ENCODE data around the gene SLC24A3.

Gene SLC24A3

GRCh38 chr20:19212821-19213502 lies 520 bp downstream of the SLC24A3 start:
- WGBS (ENCODE audit: extremely low coverage, insufficient coverage, insufficient read length): no CpG with 5 or more reads among the region's 58 CpGs
- Histone ChIP-seq H3K9me3 (ENCODE audit: insufficient read depth, low read depth, low read length) (no peaks in the 10 kb centered on the region), H3K4me2 (ENCODE audit: low read length) (peak overlapping the region; percentile 67), H3K14ac (ENCODE audit: low read length) (no peak overlapping the region), H3K23ac (ENCODE audit: low read length) (no peak overlapping the region), H3K36me3 (ENCODE audit: control insufficient read depth in 1 of 2, insufficient read depth in 2 of 2, low read length in 2 of 2) (no peaks in the 10 kb centered on the region), H3K4me1 (ENCODE audit: control insufficient read depth in 1 of 2, insufficient read depth in 2 of 2, low read length in 2 of 2) (peaks cover 11 to 17% of the 10 kb centered on the region in 2 experiments), H3K4me3 (ENCODE audit: low read depth, low read length) (peak overlapping the region; percentile 61), H4K8ac (ENCODE audit: low read depth, low read length) (no peak overlapping the region), H2BK120ac (ENCODE audit: insufficient read depth, low read length, poor library complexity) (no peak overlapping the region), H2BK5ac (ENCODE audit: low read depth, low read length, poor library complexity) (no peak overlapping the region), H2AK5ac (ENCODE audit: low read length) (no peak overlapping the region), H3K27ac (ENCODE audit: low read depth, low read length) (no peak overlapping the region), H3K4ac (ENCODE audit: low read depth, low read length) (no peak overlapping the region), H3K9ac (ENCODE audit: low read length) (no peak overlapping the region), H4K12ac (ENCODE audit: low read depth, low read length) (no peak overlapping the region), H3K79me1 (ENCODE audit: low read length) (peaks cover 1% of the 10 kb centered on the region), H4K91ac (ENCODE audit: low read depth, low read length) (no peak overlapping the region), H3K79me2 (ENCODE audit: control insufficient read depth, insufficient read depth, low read length, poor library complexity) (no peaks in the 10 kb centered on the region), H3K27me3 (ENCODE audit: insufficient read depth, low read length) (peaks cover 15% of the 10 kb centered on the region), H3K18ac (ENCODE audit: low read length) (no peak overlapping the region), H2AFZ (ENCODE audit: insufficient read depth, low read length, poor library complexity) (no peak overlapping the region), H2BK12ac (ENCODE audit: low read length) (no peak overlapping the region)
- DNase-seq: peak; percentile 41 to 65

- Histone ChIP-seq H3K79me1 (ENCODE audit: low read length) (peaks cover 1% of the 10 kb centered on the region), H4K8ac (ENCODE audit: low read depth, low read length) (no peak overlapping the region), H3K79me2 (ENCODE audit: control insufficient read depth, insufficient read depth, low read length, poor library complexity) (no peaks in the 10 kb centered on the region), H3K36me3 (ENCODE audit: control insufficient read depth in 1 of 2, insufficient read depth in 2 of 2, low read length in 2 of 2) (no peaks in the 10 kb centered on the region), H3K4me1 (ENCODE audit: control insufficient read depth in 1 of 2, insufficient read depth in 2 of 2, low read length in 2 of 2) (peaks cover 11 to 14% of the 10 kb centered on the region in 2 experiments), H3K9ac (ENCODE audit: low read length) (no peak overlapping the region), H2AFZ (ENCODE audit: insufficient read depth, low read length, poor library complexity) (no peak overlapping the region), H4K91ac (ENCODE audit: low read depth, low read length) (no peak overlapping the region), H2AK5ac (ENCODE audit: low read length) (no peak overlapping the region), H3K4me2 (ENCODE audit: low read length) (no peak overlapping the region), H3K27me3 (ENCODE audit: insufficient read depth, low read length) (peaks cover 15% of the 10 kb centered on the region), H3K4ac (ENCODE audit: low read depth, low read length) (no peak overlapping the region), H3K23ac (ENCODE audit: low read length) (no peak overlapping the region), H4K12ac (ENCODE audit: low read depth, low read length) (no peak overlapping the region), H3K18ac (ENCODE audit: low read length) (no peak overlapping the region), H2BK120ac (ENCODE audit: insufficient read depth, low read length, poor library complexity) (no peak overlapping the region), H2BK5ac (ENCODE audit: low read depth, low read length, poor library complexity) (no peak overlapping the region), H3K27ac (ENCODE audit: low read depth, low read length) (no peak overlapping the region), H3K14ac (ENCODE audit: low read length) (no peak overlapping the region), H2BK12ac (ENCODE audit: low read length) (no peak overlapping the region), H3K4me3 (ENCODE audit: low read depth, low read length) (no peak overlapping the region), H3K9me3 (ENCODE audit: insufficient read depth, low read depth, low read length) (no peaks in the 10 kb centered on the region)
- no peak for DNase-seq
- no CpG with 5 or more reads among the region's 11 CpGs for WGBS (ENCODE audit: extremely low coverage, insufficient coverage, insufficient read length)
These were observed 1.6 kb downstream of the SLC24A3 start for GRCh38 chr20:19213946-19214490.

- Histone ChIP-seq H2BK5ac (ENCODE audit: low read depth, low read length, poor library complexity) (no peak overlapping the region), H2AFZ (ENCODE audit: insufficient read depth, low read length, poor library complexity) (no peak overlapping the region), H3K36me3 (ENCODE audit: control insufficient read depth in 1 of 2, insufficient read depth in 2 of 2, low read length in 2 of 2) (no peaks in the 10 kb centered on the region), H3K27ac (ENCODE audit: low read depth, low read length) (no peak overlapping the region), H3K79me1 (ENCODE audit: low read length) (no peaks in the 10 kb centered on the region), H4K91ac (ENCODE audit: low read depth, low read length) (no peak overlapping the region), H2BK12ac (ENCODE audit: low read length) (no peak overlapping the region), H3K23ac (ENCODE audit: low read length) (no peak overlapping the region), H3K4me3 (ENCODE audit: low read depth, low read length) (no peak overlapping the region), H4K12ac (ENCODE audit: low read depth, low read length) (no peak overlapping the region), H3K9ac (ENCODE audit: low read length) (no peak overlapping the region), H3K14ac (ENCODE audit: low read length) (no peak overlapping the region), H3K4me1 (ENCODE audit: control insufficient read depth in 1 of 2, insufficient read depth in 2 of 2, low read length in 2 of 2) (no peaks in the 10 kb centered on the region), H3K9me3 (ENCODE audit: insufficient read depth, low read depth, low read length) (no peaks in the 10 kb centered on the region), H3K79me2 (ENCODE audit: control insufficient read depth, insufficient read depth, low read length, poor library complexity) (no peaks in the 10 kb centered on the region), H3K18ac (ENCODE audit: low read length) (no peak overlapping the region), H2AK5ac (ENCODE audit: low read length) (no peak overlapping the region), H3K4me2 (ENCODE audit: low read length) (no peak overlapping the region), H3K4ac (ENCODE audit: low read depth, low read length) (no peak overlapping the region), H3K27me3 (ENCODE audit: insufficient read depth, low read length) (peaks cover 3% of the 10 kb centered on the region), H4K8ac (ENCODE audit: low read depth, low read length) (no peak overlapping the region), H2BK120ac (ENCODE audit: insufficient read depth, low read length, poor library complexity) (no peak overlapping the region)
- DNase-seq: no peak
- WGBS (ENCODE audit: extremely low coverage, insufficient coverage, insufficient read length): no CpG with 5 or more reads among the region's 2 CpGs
These were observed 6.0 kb downstream of the SLC24A3 start for GRCh38 chr20:19218411-19218810.

- Histone ChIP-seq H2BK12ac (ENCODE audit: low read length) (no peak overlapping the region), H3K14ac (ENCODE audit: low read length) (no peak overlapping the region), H3K9ac (ENCODE audit: low read length) (no peak overlapping the region), H3K27me3 (ENCODE audit: insufficient read depth, low read length) (no peaks in the 10 kb centered on the region), H3K27ac (ENCODE audit: low read depth, low read length) (no peak overlapping the region), H3K4me1 (ENCODE audit: control insufficient read depth in 1 of 2, insufficient read depth in 2 of 2, low read length in 2 of 2) (no peaks in the 10 kb centered on the region), H3K18ac (ENCODE audit: low read length) (no peak overlapping the region), H3K4me3 (ENCODE audit: low read depth, low read length) (no peak overlapping the region), H2AFZ (ENCODE audit: insufficient read depth, low read length, poor library complexity) (no peak overlapping the region), H3K4me2 (ENCODE audit: low read length) (no peak overlapping the region), H3K4ac (ENCODE audit: low read depth, low read length) (no peak overlapping the region), H4K12ac (ENCODE audit: low read depth, low read length) (no peak overlapping the region), H3K79me2 (ENCODE audit: control insufficient read depth, insufficient read depth, low read length, poor library complexity) (no peaks in the 10 kb centered on the region), H2AK5ac (ENCODE audit: low read length) (no peak overlapping the region), H3K79me1 (ENCODE audit: low read length) (no peaks in the 10 kb centered on the region), H3K23ac (ENCODE audit: low read length) (no peak overlapping the region), H3K36me3 (ENCODE audit: control insufficient read depth in 1 of 2, insufficient read depth in 2 of 2, low read length in 2 of 2) (no peaks in the 10 kb centered on the region), H2BK120ac (ENCODE audit: insufficient read depth, low read length, poor library complexity) (no peak overlapping the region), H2BK5ac (ENCODE audit: low read depth, low read length, poor library complexity) (no peak overlapping the region), H3K9me3 (ENCODE audit: insufficient read depth, low read depth, low read length) (no peaks in the 10 kb centered on the region), H4K91ac (ENCODE audit: low read depth, low read length) (no peak overlapping the region), H4K8ac (ENCODE audit: low read depth, low read length) (no peak overlapping the region)
- no peak for DNase-seq
- 100% methylated on average over 1 of the region's 2 CpGs for WGBS (ENCODE audit: extremely low coverage, insufficient coverage, insufficient read length)
These were observed 10.1 kb downstream of the SLC24A3 start for GRCh38 chr20:19222520-19223040.
